Fibroblast of skin of scalp (primary cell): ENCODE measurements around the gene MBOAT1.

Experiments
- DNase-seq: peaks from one replicate; pipeline ENCODE4 v3.0.0-alpha.2; 2013

Gene MBOAT1

DNA sequence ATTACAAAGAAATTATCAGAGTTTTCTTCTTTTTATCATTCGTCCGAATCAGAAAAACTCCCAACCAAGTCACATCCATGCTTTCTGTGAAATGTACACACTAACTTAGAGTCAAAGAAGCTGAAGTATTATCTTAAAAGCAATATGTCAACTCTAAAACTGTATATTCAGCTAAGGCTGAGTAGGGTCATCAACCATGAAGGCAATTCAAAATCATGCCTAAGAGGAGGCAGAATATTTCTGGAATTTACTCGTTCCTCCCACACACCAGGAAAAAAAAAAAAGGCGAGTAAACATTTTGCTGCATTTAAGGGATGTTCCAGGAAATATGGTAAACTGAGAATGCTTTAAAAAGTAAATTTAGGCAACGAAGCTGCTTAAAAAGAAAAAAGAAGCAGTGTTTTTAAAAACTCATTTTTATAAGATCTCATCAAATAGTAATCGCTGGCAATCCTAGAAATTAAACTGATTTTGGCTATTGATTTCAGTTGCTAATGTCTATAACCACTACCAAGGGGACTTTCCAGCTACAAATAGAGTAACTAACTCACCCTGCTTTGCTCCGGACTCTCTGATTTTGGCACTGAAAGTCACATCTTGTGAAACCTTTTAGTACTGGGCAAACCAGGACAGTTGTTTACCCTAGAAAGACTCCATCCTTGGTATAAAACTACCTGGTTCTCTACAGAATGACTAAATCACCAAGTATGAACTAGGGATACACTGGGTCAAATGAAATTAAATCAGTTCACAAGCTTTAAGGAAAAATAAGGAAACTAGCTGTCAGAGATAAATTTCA lies 82.8 kb downstream of the MBOAT1 start:
- no peak for DNase-seq

DNA sequence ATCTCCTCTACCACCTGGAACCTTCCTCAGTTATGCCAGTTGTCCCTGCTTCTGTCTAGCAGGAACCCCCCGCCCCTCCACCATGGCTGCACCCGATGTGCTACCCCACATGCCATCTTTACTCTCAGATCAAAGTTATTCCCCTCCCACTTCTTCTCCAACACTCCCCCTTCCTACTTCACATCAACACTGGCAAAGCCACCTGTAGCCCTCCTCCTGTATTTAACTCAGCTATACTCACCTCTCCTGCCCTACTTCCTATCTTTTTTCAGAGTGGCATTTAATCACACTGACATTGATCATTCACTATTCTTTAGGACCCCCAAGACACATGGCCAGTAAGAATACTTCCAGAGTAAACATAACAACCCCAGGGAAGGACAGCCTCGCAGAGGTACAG lies 84.3 kb downstream of the MBOAT1 start:
- no peak for DNase-seq

DNA sequence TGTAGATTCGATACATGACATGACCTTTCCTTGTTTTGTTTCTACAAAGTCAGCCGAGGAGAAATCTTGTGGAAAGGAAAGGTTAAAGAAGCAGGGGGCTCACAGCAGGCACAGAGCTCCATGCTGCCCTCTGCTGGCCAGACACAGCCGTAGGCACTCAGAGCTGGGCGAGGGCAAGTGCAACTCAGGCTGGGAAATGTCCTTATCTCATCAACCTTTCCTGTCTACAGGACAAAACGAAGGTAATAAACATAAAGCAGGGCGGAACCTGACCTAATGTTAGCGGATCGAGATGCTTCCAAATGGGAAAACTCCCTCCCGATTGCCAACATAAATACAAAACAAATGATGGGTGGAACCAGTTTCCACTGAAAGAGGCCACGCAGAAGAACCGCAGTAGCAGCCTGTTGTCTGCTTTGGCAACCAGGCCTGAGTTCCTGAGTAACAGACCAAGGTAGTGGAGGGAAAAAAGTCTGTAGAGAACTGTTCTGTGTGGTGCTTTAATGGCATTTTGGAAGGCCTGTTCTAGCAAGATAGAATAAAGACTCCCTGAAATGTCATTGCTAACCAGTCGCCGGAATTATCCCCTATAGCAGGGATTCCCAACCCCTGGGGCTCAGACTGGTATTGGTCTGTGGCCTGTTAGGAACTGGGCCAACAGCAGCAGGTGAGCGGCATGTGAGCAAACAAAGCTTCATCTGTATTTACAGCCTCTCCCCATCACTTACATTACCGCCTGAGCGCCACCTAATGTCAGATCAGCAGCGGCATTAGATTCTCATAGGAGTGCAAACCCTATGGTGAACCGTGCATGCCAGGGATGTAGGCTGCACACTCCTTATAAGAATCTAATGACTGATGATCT lies 85.2 kb downstream of the MBOAT1 start:
- DNase-seq: peak; percentile 56

DNA sequence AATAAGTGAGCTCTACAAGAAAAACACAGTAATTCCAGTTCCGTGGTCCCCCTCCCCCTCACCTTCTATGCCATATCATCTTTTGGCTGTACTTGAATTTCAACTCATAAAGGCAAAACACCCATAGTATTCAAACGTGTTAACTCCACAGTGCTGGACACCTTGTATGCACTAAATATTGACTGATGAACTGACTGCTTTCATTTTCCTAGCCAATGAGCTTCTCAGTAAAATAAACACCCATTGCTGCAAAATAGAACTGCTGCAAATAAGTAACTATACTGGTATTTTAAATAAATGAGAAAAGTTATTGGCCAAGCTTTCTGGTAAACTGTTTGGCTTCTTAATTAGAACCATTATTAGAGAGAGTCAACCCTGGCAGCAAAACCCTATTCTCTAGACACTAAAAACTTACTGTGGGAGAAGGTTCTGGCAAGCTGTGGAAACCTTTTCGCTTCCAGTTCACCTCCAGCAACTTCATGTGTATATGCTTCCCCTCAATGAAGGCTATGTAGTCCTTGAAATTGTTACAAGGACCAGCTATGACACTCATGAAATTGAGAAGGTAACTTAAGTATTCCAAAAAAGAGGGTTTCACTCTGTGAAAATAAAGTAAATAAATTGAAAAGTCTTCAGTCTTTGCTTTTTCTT lies 86.0 kb downstream of the MBOAT1 start:
- DNase-seq: no peak

DNA sequence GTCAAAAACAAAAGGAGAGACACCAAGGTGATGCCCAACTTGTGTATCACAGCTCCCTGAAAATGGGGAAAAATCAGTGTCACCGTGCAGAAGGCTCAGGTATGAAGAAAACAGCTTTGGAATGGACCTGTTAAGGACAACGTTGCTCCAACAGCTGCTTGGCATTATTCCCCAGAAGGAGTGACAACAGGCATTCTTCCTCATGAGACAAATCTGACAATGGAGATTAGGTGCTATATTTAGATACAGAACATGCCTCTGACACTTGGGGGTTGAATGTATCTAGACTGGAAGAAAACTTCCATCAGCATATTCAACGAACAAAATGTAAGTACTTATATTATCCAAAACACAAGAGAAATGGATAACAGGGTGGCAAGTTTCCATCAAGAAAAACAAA lies 87.7 kb downstream of the MBOAT1 start:
- DNase-seq: no peak

DNA sequence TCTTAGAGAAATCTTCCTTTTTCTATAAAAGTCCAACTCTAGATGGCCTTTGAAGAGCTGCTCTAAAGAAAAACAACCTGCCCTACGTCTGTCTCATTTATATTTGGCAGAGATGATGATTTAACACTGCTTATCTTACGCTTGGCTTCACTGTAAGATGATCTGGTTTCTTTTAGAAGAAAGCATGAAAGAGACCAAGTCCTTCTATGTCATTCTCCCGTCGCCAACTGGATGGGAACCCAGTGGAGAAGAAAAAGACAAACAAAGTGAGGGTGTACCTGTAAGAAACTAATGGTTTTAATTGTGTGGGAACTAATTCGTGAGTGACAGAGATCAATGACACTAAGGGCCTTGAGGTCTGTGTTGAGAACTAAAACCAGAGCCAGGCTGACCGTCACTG lies 92.8 kb downstream of the MBOAT1 start:
- DNase-seq: no peak

DNA sequence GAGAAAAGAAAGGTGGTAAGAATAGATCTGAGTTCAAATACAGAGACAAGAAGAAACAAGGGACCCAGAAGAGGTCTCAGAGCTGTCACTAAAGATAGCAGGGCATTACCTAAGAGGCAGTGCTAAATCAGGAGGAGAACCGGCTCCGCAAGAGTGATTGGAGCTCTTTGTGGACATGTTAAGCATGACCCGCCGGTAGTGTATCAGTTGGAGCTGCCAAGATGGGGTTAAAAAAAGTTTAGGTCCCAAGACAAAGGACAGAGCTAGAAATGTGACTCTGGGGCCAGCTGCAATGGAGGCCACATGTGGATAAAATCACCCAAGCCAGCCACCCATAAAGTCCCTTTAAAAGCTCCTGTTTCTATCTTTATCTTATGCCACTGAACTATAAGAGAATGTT lies 93.4 kb downstream of the MBOAT1 start:
- DNase-seq: no peak

DNA sequence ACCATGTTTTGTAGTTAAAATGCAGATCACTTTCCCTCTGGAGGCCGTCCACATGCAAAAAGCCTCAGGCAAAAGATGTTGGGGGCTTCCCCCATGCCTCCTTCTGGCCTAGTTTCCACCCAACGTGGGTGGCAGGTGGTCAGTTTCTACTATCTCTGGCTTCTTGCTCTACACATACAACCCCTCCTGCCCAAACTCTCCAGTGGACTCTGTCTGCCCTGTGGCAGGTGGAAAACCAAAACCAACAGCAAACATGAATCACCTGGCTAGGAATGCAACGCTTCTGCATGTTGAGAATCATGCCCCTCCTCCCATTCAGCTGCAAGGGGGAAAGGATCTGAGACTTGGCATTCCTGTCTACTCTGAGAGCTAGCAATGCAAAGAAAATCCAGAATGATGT lies 94.8 kb downstream of the MBOAT1 start:
- no peak for DNase-seq

DNA sequence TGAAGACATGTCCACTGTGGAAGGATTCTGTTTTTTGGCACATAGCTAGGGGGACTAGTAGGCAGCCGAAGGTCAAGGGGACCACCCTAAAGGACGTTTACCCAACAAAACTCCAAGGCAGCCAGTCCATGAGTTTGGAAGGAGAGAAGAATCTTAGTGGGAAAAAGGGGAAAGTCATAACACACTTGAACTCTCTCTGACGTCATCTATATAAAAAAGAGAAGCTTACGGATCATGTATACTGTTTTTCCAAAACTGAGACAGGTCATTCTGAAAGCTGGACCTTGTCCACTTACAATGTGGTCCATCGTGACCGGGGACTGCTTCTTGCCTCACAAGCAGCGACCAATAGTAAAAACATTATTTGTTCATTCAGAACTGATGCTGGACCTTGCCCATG lies 95.5 kb downstream of the MBOAT1 start:
- no peak for DNase-seq

DNA sequence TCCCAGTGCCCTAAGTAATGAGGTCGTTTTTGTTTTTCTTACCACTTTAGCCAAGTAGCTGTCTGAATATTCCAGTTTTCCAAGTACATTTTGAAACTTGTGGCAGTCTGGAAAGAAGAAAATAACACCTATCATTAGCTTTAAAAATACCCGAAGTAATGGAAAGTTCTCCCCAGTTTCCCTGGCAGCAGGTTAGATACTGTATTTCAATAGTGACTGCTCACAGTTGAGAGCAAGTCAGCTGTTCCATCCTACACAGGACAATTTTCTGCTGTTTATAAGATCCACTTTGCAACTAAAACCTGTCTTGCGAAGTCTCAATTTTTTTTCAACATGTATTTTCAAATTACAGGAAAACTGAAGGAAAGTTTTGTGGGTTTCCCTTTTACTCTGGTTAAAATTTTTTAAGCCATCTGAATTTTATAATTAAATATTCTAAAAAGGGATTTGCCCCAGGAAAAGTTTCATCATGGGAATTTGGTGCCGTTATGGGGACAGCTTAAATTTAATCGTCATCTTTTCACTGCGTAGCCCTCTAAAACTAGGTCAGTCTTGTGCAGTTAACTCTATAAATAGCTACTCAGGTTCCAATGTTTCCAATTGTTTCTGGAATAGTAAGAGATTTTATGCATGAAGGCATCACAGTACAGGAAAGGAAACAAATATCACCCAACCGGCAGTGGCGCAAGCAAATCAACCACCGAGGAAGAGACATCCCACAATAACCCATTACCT lies 96.9 kb downstream of the MBOAT1 start:
- DNase-seq: no peak

DNA sequence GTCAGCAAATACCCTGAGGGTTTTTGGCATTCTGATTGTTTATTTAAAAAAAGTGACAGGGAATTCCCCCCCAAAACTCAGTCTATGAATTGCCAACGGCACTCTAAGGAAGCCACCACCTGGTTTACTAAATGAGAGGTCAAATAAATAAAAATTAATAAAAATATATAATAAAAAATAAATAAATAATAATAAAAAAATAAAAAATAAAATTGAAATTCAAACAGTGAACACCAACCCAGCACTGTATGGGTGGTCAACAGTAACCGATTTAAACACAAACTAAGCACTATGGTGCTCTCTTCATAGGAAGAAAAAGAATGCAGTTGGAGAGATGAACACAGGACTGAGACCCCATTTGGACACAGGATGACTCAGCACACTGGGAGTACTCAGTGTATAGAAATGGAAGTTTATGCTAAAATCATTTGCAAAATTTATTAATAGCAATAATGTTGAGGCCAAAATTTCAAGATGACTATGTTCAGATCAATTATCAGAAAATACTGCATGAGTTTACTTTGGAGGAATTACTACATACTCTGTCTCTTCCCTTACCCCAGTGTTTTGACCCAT lies 98.5 kb downstream of the MBOAT1 start:
- no peak for DNase-seq

DNA sequence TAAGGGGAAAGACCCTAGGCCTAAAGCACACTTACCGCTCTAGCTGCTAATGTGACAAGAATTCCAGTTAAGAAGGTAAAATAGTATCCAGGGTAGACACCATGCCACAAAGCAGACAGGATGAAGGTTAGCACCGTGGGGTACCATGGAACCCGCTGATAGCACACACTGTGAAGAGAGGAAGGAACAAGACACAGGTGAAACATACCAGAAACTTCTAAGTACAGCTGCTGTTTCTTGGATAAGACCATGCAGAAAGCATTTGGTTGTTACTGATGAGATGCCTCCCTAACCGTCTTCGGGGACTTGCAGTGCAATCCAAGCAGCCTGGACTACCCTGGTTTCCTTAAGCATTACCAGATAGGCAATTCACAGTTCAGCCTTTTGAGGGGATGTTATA lies 99.4 kb downstream of the MBOAT1 start:
- no peak for DNase-seq

DNA sequence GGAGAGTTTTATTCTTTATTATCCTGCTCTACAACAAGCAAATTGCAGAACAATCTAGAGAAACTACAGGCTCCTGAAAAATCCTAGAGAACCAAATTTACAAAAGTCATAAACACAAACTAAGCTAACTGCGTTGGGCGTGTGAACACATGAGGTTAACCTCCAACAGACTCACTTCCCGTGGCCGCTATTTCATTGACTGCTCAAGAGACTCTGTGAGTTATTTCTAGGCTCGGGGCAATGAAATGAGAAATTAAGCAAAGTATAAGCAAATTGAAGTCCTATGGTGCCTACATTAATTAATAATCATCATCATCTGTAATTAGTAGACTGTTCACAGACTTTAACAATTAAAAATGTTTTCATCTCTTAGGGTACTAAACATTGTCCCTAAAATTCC lies 100.0 kb downstream of the MBOAT1 start:
- no peak for DNase-seq

DNA sequence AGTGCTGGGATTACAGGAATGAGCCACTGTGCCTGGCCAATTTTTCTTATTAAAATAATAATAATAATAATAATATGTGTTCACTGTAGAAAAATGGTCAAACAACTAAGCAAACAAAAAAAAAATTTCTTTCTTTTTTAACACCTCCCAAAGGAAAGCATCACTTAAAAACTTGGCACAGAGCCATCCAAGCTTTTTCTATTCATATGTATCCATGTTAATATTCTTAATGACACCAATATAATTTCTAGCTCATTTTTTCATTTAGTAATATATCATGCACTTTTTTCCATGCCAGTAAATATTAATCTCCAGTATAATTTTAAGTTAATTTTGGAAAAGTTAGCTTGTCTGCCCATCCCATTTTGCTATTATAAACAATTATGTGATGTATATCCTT lies 101.8 kb downstream of the MBOAT1 start:
- no peak for DNase-seq

DNA sequence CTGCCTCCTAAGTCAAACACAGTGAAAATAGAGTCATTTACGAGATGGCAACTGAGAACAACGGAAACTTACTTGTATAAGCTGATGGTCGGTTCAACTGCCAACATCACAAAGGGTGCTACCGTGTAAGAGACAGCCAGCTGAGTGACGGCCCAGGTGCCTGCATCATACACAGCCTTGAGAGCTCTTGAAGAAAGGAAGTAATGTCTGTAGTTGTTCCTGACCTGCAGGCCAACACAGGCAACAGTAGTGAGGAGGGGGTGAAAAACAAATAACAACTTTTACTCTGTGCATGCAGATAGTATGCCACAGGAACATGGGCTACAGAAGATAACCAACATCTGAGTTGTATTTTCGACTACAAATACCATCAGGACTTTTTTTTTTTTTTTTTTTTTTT lies 102.7 kb downstream of the MBOAT1 start:
- DNase-seq: no peak

DNA sequence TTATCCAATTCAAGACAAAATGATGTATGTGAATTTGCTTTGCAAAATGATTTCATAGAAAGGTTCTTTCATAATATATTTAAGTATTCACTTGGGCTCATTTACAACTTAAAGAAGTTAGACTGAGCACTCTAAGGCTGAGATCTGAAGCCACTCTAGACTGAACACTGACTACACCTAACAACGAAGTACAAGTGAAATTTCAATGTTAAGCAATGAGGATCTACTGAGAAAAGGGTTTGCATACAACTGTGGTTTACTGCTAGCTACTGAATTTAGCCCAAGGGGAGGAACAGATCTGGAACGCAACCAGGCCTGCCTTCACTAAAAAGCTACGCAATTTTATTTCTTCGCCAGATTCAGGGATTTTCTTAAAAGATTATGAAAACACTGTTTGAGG lies 106.4 kb downstream of the MBOAT1 start:
- DNase-seq: no peak

DNA sequence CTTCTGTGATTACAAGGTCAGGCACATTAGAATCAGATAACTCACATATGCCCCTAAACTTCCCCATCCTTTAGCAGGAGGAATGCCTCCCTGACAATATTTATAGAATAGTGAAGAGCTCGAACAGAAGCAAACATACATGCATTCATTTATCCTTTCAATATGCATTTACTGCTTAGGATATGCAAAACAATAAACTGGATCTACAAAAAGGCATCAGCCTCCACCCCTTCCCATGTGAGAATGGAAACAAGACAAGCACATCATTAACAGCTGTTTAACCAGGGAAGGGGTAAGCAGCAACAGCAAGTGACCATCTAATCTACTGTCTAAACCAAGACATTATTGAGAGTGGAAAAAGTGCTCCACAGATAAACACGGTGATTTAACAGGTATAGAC lies 107.6 kb downstream of the MBOAT1 start:
- no peak for DNase-seq

DNA sequence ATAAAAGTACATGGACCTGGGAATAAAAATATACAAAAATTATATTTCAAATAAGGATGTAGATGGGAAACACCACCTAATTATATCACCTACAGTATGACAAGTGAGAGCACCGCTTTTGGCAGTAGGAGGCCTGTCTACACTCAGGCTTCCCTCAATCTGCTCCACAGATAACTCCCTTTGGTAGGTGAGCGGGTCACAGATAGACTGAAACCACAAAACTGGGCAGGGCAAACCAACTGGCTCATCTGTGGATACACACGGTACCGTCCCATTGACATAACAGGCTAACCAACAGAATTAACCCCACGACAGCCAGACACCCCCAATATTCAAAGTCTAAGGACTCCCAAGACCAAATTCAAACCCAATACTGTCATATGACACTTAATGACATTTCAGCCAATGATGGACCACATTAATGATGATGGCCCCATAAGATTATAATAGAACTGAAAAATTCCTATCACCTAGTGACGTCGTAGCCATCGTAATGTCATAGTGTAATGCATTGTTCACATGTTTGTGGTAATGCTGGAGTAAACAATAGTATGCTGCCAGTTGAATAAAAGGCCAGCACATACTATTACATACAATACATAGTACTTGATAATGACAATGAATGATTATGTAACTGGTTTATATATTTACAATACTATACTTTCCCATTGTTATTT lies 109.7 kb downstream of the MBOAT1 start:
- DNase-seq: no peak

DNA sequence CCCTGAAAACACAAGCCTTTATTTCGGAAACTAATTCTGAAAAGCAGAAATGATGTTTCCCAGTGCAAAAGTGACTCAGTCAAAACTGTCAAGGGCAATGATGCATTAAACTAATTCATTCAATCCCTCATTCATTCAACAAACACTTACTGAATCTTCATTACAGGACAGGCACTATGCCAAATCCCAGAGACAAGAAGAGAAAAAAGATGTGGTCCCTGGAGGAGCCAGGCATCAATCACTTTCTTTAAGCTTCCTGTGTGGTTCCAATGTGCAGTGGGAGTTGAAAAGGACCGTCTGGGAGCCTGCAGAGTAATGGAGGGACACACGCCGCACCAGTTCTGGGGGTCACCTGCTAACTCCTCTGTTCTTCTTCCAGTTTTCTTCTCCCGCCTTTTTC lies 113.1 kb downstream of the MBOAT1 start:
- no peak for DNase-seq

DNA sequence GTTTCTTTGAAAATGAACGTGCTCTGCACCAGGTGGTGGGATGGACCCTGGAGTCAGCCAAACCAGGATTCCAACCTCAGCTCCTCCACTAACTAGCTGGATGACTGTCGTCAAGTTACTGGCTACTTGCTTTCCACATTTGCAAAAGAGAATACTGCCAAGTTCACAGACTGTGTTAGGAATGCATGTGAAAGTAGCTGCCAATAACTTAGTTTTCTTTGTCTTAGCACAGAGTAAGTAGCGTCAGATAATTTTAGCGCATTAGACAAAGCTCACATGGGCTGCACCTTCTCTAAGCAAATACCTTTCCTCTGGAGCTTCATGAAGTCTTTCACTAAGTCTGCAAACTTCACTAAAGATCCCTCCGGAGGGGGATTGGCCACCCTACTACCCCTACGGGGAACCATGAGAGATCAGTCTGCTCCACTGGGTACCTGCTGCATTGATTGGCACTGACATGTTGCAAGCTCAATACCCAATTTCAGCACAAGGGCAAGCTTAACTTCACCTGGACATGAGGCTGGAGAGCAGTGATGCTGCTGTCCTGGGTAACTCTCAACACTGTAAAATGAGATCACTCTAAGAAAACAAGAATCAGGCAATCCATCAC lies 113.9 kb downstream of the MBOAT1 start:
- no peak for DNase-seq

DNA sequence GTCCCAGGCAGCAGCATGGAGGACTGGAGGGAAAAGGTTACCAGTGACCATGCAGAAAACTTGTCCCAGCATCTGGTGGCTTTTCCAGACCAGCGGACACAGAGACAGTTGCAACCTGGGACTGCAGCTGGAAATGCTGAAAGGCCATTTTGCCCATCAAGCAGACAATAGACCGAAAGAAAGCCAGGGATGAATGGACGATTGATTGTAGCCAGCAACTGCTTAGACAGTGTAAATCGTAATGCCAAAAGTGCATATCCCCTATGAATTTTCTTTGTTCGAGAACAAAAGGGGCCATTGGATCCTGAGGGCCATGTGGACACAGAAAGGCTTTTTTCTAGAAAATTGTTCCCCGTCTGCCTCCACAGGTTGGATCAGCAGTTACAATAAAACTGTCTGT lies 115.7 kb downstream of the MBOAT1 start:
- no peak for DNase-seq
